HG03460 (cell line): Measurements from ENCODE around the gene TWF2.

Source experiments
- ATAC-seq: cut with Tn5 transposase; IDR thresholded peaks from one replicate; pipeline ENCODE4 v1.9.1; 2021; ENCODE audit not compliant: unreplicated experiment

TWF2 gene

DNA sequence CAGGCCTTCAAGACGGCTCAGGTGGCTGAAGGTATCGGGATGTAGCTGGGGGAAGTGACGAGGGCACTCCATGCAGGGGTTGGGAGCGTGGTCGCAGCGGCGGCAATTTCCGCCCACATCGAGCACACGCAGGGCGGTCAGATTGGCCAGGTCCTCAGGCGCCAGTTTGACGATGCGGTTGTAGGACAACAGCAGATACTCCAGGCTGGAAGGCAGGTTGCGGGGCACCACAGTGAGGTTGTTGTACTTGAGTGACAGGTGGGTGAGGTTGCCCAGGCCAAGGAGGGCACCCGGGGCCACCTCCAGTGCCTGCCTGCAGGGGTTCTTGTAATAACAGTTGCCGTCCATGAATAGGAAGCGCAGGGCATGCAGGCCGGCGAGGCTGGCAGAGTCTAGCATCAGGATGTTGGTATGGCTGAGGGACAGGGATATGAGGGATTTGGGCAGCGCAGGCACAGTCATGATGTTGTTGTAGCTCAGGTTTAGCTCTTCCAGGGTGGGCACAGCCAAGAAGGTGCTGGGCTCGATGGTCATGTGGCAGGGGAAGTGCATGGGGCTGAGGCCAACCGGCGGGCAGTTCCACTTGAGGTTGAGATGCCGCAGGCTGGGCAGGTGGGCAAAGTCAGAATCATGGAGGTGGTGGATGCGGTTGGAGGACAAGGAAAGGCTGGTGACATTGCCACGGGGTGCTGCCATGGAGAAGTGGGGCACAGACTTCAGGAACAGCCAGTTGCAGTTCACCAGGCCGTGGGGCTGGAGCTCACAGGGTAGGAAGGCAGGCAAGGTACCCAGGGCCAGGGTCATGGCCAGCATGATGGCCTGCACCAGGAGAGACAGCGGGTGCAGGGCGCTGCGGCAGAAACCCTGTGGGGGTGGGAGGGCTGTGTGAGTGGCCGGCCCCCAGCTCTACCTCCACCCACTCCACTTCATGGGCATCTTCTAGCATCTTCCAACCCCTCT lies 15.2 kb downstream of the TWF2 start:
- ATAC-seq: no peak

DNA sequence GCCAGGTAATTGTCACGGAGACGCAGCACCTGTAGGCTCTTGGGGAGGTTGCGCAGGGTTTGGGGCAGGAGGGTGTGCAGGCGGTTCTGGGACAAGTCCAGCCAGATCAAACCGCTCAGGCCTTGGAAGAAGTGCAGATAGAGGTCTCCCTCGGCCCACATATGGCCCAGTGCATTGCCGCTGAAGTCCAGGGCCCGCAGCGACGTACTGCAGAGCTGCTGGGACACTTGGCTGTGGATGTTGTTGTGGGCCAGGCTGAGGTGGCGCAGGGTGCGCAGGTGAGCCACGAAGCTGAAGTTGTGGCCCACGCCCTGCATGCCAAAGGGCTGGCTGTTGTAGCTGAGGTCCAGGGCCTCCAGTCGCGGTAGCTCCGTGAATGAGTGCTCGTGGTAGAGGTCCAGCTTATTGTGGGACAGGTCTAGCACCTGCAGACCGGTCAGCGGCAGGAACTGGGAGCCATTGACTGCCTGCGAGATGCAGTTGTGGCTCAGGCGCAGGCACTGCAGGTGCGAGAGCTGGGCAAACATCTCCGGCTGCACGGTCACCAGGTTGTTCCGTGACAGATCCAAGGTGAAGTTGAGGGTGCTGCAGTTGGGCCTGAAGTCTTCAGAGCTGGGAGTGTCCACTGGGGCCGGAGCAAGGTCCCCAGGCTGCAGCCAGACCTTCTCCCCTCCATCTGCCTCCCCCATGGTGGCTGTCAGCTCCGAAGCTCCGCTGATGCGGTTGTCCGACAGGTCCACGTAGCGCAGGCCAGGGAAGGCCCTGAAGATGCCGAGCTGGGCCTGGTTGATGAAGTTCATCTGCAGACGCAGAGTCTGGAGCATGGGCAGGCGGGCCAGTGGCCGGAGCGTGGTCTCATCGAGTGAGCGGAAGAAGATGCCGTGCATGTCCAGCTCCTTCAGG lies 16.4 kb downstream of the TWF2 start:
- ATAC-seq: no peak

DNA sequence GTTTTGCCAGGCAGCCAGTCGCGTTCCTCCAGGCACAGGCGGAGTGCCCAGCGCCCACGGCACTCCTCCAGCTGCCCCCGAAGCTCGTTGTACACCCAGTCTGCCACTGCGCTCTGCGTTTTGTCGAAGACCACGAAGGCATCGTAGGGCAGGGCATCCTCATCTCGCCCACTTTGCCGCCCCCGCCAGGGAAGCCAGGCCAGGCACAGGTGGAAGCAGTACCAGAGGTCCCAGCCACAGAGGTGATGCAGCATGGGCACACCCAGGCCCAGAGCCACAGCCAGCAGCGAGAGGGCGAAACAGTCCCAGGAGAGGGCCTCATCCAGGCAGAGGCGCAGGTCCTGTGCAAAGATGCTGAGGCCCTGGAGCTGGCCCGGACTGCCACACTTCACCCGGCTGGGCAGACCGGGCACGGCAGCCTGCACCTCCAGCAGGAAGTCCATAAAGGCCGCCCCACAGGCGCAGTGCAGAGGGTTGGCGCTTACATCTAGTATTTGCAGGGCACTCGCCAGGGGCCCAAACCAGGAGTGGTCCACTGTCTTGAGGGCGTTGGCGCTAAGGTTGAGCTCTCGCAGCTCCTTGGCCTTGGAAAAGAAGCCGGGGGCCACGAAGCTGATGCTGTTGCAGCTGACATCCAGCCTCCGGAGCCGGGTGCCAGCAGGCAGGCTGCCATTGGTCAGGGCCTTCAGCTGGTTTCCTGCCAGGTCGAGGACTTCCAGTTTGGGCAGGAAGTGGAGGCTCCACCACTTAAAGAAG lies 17.2 kb downstream of the TWF2 start:
- ATAC-seq: no peak

DNA sequence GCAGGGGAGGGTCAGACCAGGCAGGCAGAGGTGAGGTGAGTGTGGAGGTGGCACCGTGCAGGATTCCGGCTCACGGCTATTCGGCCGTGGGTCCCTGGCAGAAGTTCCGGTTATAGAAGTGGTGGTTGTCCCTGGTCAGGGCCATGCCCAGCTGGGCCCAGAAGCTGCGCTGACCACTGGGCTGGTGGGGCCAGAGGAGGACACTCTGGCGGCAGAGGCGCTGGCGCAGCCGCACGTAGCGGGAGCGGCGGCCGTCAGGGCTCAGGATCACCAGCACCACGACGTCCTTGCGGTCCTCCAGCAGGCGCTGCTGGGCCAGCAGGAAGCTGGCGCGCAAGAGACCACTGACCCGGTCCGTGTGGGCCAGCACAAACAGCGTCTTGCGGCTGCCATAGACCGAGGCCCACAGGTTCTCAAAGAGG lies 17.8 kb downstream of the TWF2 start:
- ATAC-seq: no peak

GRCh38 chr3:52220380-52221026 lies 18.5 kb downstream of the TWF2 start:
- ATAC-seq: no peak

GRCh38 chr3:52218937-52219650 lies 19.9 kb downstream of the TWF2 start:
- ATAC-seq: no peak

DNA sequence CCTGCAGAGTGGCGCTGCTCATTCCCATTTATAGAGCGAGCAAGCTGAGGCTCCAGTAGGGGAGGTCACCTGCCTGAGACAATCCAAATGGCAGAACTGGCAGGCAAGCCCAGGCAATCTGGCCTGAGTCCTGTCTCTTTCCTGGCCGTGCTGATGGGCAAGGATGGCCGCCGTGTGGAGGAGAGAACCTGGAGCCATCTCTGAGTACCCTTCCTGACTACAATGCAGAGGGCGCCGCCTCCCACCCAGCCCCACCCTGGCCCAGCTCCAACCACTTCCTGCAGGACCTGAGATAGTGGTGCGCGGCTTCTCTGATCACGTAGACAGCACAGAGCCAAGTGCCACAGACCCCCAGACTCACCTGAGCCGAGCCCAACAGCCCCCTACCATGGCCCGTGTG lies 20.5 kb downstream of the TWF2 start:
- ATAC-seq: no peak

GRCh38 chr3:52218026-52218425 lies 20.9 kb downstream of the TWF2 start:
- no peak for ATAC-seq

GRCh38 chr3:52217409-52217805 lies 21.6 kb downstream of the TWF2 start:
- no peak for ATAC-seq

- no peak for ATAC-seq
These were observed 22.2 kb downstream of the TWF2 start for GRCh38 chr3:52216585-52217408.

DNA sequence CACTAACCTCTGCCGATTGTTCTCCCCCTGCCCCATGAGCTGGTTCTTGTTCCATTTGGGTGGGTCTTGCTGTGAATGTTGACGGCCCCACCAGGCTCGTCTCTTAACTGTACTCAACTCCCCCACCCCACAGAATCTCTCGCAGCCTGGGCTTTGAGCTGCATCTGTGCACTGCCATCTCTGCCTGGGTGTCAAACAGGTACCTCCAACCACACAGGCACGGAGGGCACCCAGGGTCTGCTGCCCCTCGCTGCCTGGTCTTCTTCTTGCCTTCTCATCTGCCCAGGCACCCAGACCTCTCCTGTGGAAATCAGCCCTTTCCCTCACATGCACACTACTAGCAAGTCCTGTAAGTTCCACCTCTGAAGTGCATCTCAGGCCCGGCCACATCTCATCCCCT lies 23.6 kb downstream of the TWF2 start:
- no peak for ATAC-seq

GRCh38 chr3:52213901-52214300 lies 25.1 kb downstream of the TWF2 start:
- ATAC-seq: no peak

DNA sequence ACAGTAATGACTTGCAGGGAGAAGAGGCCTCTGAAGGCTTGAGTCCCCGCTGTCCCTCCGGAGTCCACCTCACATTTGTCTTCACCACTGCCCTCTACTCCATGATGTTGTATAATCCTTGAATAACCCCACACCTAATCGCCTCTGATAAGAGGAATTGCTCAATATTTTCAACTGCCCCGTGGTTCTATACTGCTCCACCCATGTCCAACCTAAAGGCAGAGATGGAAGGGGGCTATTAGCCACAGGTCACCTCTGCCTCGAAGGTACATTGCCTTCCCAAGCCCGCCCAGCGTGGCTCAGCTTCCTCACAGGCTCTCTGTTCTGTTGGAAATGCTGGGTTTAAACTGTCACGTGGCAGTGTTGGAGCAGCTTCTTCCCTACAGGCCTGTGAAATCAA lies 26.0 kb downstream of the TWF2 start:
- ATAC-seq: no peak

- ATAC-seq: no peak
These were observed 27.6 kb downstream of the TWF2 start for GRCh38 chr3:52211268-52211891.

DNA sequence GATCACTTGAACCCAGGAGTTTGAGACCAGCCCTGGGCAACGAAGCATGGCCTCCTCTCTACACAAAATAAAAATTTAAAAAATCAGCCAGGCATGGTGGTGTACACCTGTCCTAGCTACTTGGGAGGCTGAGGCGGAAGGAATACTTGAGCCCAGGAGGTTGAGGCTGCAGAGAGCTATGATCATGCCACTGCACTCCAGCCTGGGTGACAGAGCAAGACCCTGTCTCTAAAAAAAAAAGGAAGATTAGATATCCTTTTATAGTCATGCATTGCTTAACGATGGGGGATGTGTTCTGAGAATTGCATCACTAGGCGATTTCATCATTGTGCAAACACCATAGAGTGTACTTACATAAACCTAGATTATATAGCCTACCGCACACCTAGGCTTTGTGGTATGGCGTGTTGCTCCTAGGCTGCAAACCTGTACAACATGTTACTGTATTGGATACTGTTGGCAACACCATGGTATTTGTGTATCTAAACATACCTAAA lies 28.4 kb downstream of the TWF2 start:
- no peak for ATAC-seq

GRCh38 chr3:52210037-52210436 lies 28.9 kb downstream of the TWF2 start:
- ATAC-seq: no peak

DNA sequence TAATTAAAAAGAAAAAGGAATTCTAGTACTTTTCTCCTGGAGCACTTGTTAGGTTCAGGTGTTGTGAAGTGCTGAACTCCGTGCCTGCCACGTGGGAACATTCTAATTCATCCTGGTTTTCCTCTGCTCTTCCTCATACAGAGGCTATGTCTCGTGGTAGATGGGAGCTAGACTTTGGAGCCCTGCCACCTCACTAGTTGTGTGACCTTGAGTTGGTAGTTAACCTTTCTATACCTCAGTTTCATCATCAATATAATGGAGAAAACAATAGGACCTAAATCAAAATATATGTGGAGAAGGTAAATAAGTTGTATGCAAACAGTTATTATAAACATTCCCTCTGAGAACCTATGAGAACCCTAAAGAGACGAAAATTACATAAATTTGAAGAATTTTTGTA lies 30.4 kb downstream of the TWF2 start:
- ATAC-seq: no peak

- ATAC-seq: no peak
These were observed 33.1 kb downstream of the TWF2 start for GRCh38 chr3:52205727-52206372.
